IMR-90 (cell line): Measurements from ENCODE around the gene CHCHD1. TPM values are rescaled to one million over a fixed set of nuclear protein-coding genes. Genes with fewer than 3 reads are reported as not detected.

Experiments used
- ATAC-seq: fragments of 200-7000 bp; cut with Tn5 transposase; 2 replicates; pipeline ENCODE4 v1.9.1; 2020; ENCODE audit warnings: low read depth, mild to moderate bottlenecking, moderate library complexity
- BruUV-seq: library from RNA; stranded (reverse); fragments of 400-500 nt; replicated peaks from 2 replicates; lab custom pipeline; 2021; lab: Mats Ljungman, UMichigan
- CTCF ChIA-PET: fragments of 300-600 bp; formaldehyde crosslinking; extraction: SDS; loops from one replicate; lab custom pipeline; 2021; ENCODE audit warnings: antibody characterized with exemption; lab: Yijun Ruan, JAX
- POLR2A ChIA-PET: fragments of 300-600 bp; sonication (Branson Sonifier 250); formaldehyde crosslinking; loops from one replicate; lab custom pipeline; 2022; ENCODE audit warnings: antibody characterized with exemption; ENCODE audit not compliant: unreplicated experiment; lab: Charles Lee
- DNase-seq: peaks from one replicate; pipeline ENCODE4 v3.0.0; 2013
- H2AFZ ChIP-seq: replicated peaks from 2 replicates; pipeline ENCODE3; 2013; ENCODE audit warnings: low read length, mild to moderate bottlenecking; ENCODE audit not compliant: poor library complexity
- H2AK5ac ChIP-seq: 2 replicates; pipeline ENCODE4 v1.6.1; 2013; ENCODE audit warnings: low read depth, low read length, inconsistent platforms
- H2AK9ac ChIP-seq: replicated peaks from 2 replicates; pipeline ENCODE3; 2013; ENCODE audit warnings: mild to moderate bottlenecking, low read depth, low read length, moderate library complexity; ENCODE audit not compliant: poor library complexity
- H2BK120ac ChIP-seq: 2 replicates; pipeline ENCODE4 v1.6.1; 2013; ENCODE audit warnings: low read depth, low read length, inconsistent platforms
- H2BK15ac ChIP-seq: 3 replicates; pipeline ENCODE4 v1.6.1; 2013; ENCODE audit warnings: low read depth, low read length, inconsistent platforms
- H2BK20ac ChIP-seq: 2 replicates; pipeline ENCODE4 v1.6.1; 2013; ENCODE audit warnings: low read depth, mild to moderate bottlenecking, inconsistent platforms, low read length, moderate library complexity
- H2BK5ac ChIP-seq: 2 replicates; pipeline ENCODE4 v1.6.1; 2013; ENCODE audit warnings: mild to moderate bottlenecking, low read depth, low read length, inconsistent platforms; ENCODE audit not compliant: poor library complexity, severe bottlenecking
- H3K14ac ChIP-seq: replicated peaks from 2 replicates; pipeline ENCODE4 v1.6.1; 2013; ENCODE audit warnings: low read depth, low read length, inconsistent platforms
- H3K18ac ChIP-seq: 2 replicates; pipeline ENCODE4 v1.6.1; 2013; ENCODE audit warnings: low read depth, low read length, control low read depth
- H3K23ac ChIP-seq: 2 replicates; pipeline ENCODE4 v1.6.1; 2013; ENCODE audit warnings: low read depth, low read length, inconsistent platforms
- H3K27ac ChIP-seq: 2 replicates; pipeline ENCODE4 v1.5.1; 2013; ENCODE audit warnings: mild to moderate bottlenecking, control low read depth, low read length; ENCODE audit not compliant: insufficient read depth
- H3K27me3 ChIP-seq: 2 replicates; pipeline ENCODE4 v1.6.1; 2013; ENCODE audit warnings: low read length; ENCODE audit not compliant: control insufficient read depth, insufficient read depth
- H3K36me3 ChIP-seq: 2 replicates; pipeline ENCODE4 v1.6.1; 2013; ENCODE audit warnings: low read length, mixed read lengths; ENCODE audit not compliant: control insufficient read depth, insufficient read depth
- H3K4ac ChIP-seq: 2 replicates; pipeline ENCODE4 v1.6.1; 2013; ENCODE audit warnings: low read depth, low read length, inconsistent platforms
- H3K4me1 ChIP-seq: 2 replicates; pipeline ENCODE4 v1.6.1; 2013; ENCODE audit warnings: low read length, mixed read lengths; ENCODE audit not compliant: control insufficient read depth, insufficient read depth
- H3K4me2 ChIP-seq: 2 replicates; pipeline ENCODE4 v1.6.1; 2013; ENCODE audit warnings: low read depth, mild to moderate bottlenecking, control low read depth, low read length, moderate library complexity
- H3K4me3 ChIP-seq: 2 replicates; pipeline ENCODE4 v1.5.1; 2013; ENCODE audit warnings: low read depth, mild to moderate bottlenecking, control low read depth, low read length, moderate library complexity; ENCODE audit not compliant: insufficient read depth
- H3K56ac ChIP-seq: 2 replicates; pipeline ENCODE4 v1.6.1; 2013; ENCODE audit warnings: low read length, inconsistent platforms; ENCODE audit not compliant: insufficient read depth; ENCODE audit errors: extremely low read depth
- H3K79me1 ChIP-seq, 2 experiments: 2 replicates each; pipeline ENCODE4 v1.6.1; 2013; ENCODE audit warnings: low read length in 2 of 2, inconsistent platforms in 1 of 2, low read depth in 1 of 2
- H3K9ac ChIP-seq: 2 replicates; pipeline ENCODE4 v1.6.1; 2013; ENCODE audit warnings: low read depth, low read length, control low read depth
- H3K9me1 ChIP-seq: 2 replicates; pipeline ENCODE4 v1.6.1; 2013; ENCODE audit warnings: low read length, inconsistent platforms; ENCODE audit not compliant: insufficient read depth
- H3K9me3 ChIP-seq: 2 replicates; pipeline ENCODE4 v1.6.1; 2013; ENCODE audit warnings: low read length; ENCODE audit not compliant: control insufficient read depth, insufficient read depth
- H4K20me1 ChIP-seq: 2 replicates; pipeline ENCODE4 v1.6.1; 2013; ENCODE audit warnings: low read length, inconsistent platforms; ENCODE audit not compliant: insufficient read depth
- H4K5ac ChIP-seq: 2 replicates; pipeline ENCODE4 v1.6.1; 2013; ENCODE audit warnings: mild to moderate bottlenecking, low read depth, low read length, control low read depth
- H4K8ac ChIP-seq, 2 experiments: 2 replicates each; pipeline ENCODE4 v1.6.1; 2013; ENCODE audit warnings: low read depth in 2 of 2, low read length in 2 of 2, control low read depth in 1 of 2, inconsistent platforms in 1 of 2
- H4K91ac ChIP-seq: 2 replicates; pipeline ENCODE4 v1.6.1; 2013; ENCODE audit warnings: low read depth, low read length, inconsistent platforms; ENCODE audit not compliant: insufficient read depth
- BHLHE40 ChIP-seq: fragments of 150-350 bp; IDR thresholded peaks from 2 replicates; pipeline ENCODE4 v1.6.1; 2016; ENCODE audit warnings: mild to moderate bottlenecking, low read depth, low read length
- CEBPB ChIP-seq: IDR thresholded peaks from 2 replicates; pipeline ENCODE4 v1.6.1; 2012; ENCODE audit warnings: low read depth, low read length, improper control_type of control experiment
- CHD1 ChIP-seq: IDR thresholded peaks from 2 replicates; pipeline ENCODE4 v1.6.1; 2012; ENCODE audit warnings: low read depth, low read length, improper control_type of control experiment
- CTCF ChIP-seq: conservative IDR thresholded peaks from 2 replicates; pipeline ENCODE4 v1.5.1; 2012; ENCODE audit warnings: mild to moderate bottlenecking, low read depth, low read length, improper control_type of control experiment
- ELK1 ChIP-seq: fragments of 150-350 bp; IDR thresholded peaks from 2 replicates; pipeline ENCODE4 v1.6.1; 2016; ENCODE audit warnings: low read depth, mild to moderate bottlenecking, low read length, moderate library complexity, borderline replicate concordance
- FOS ChIP-seq: fragments of 150-350 bp; IDR thresholded peaks from 2 replicates; pipeline ENCODE4 v1.6.1; 2016; ENCODE audit warnings: low read depth, low read length
- MAFK ChIP-seq: IDR thresholded peaks from 2 replicates; pipeline ENCODE4 v1.6.1; 2012; ENCODE audit warnings: low read depth, low read length, improper control_type of control experiment
- MAZ ChIP-seq: IDR thresholded peaks from 2 replicates; pipeline ENCODE4 v1.6.1; 2012; ENCODE audit warnings: low read depth, mild to moderate bottlenecking, low read length, improper control_type of control experiment, moderate library complexity, borderline replicate concordance
- MXI1 ChIP-seq: IDR thresholded peaks from 2 replicates; pipeline ENCODE4 v1.6.1; 2012; ENCODE audit warnings: low read depth, mild to moderate bottlenecking, low read length, moderate library complexity, borderline replicate concordance
- NFE2L2 ChIP-seq: fragments of 150-350 bp; IDR thresholded peaks from 2 replicates; pipeline ENCODE4 v1.6.1; 2016; ENCODE audit warnings: low read depth, mild to moderate bottlenecking, low read length
- POLR2A ChIP-seq: IDR thresholded peaks from 2 replicates; pipeline ENCODE4 v1.6.1; 2012; ENCODE audit warnings: mild to moderate bottlenecking, low read depth, low read length
- RAD21 ChIP-seq: IDR thresholded peaks from 2 replicates; pipeline ENCODE4 v1.6.1; 2012; ENCODE audit warnings: low read length, improper control_type of control experiment
- RCOR1 ChIP-seq: IDR thresholded peaks from 2 replicates; pipeline ENCODE4 v1.6.1; 2012; ENCODE audit warnings: mild to moderate bottlenecking, low read length, improper control_type of control experiment; ENCODE audit not compliant: insufficient replicate concordance
- RFX5 ChIP-seq: IDR thresholded peaks from 2 replicates; pipeline ENCODE4 v1.8.0; 2012; ENCODE audit warnings: low read depth, mild to moderate bottlenecking, low read length, moderate library complexity
- SMC3 ChIP-seq: fragments of 150-350 bp; IDR thresholded peaks from 2 replicates; pipeline ENCODE4 v1.6.1; 2016; ENCODE audit warnings: low read depth, mild to moderate bottlenecking, antibody characterized with exemption, low read length, moderate library complexity
- USF2 ChIP-seq: fragments of 150-350 bp; IDR thresholded peaks from 2 replicates; pipeline ENCODE4 v1.6.1; 2017; ENCODE audit warnings: mild to moderate bottlenecking, antibody characterized with exemption, low read length, low read depth
- WGBS, 2 experiments: methylation state at CpG; one replicate each; pipeline versions ENCODE4 v1.1.5 to v1.1.7; 2013; ENCODE audit warnings: missing lambda C conversion rate in 2 of 2; ENCODE audit not compliant: insufficient read length in 1 of 2; ENCODE audit errors: extremely low coverage in 2 of 2; 5-methylcytosine and 5-hydroxymethylcytosine counted together
- dilution Hi-C: fragments of 300-500 bp; cut with HindIII; formaldehyde crosslinking; loops from one replicate; pipeline ENCODE4 v1.14.3; 2018; ENCODE audit warnings: low sequenced_read_pairs; ENCODE audit not compliant: unreplicated experiment
- in situ Hi-C: fragments of 300-500 bp; cut with MboI; formaldehyde crosslinking; loops from 3 replicates; pipeline ENCODE4 v1.14.3; 2019; ENCODE audit warnings: low sequenced_read_pairs, inconsistent platforms, mixed read lengths
- intact Hi-C: fragments of 100-400 bp; cut with micrococcal nuclease; formaldehyde crosslinking; loops from 2 replicates; pipeline ENCODE4 v1.10.0; 2022
- polyA plus RNA-seq, 3 experiments: library from polyadenylated mRNA; depleted of rRNA; stranded (reverse); fragments of >200 nt; gene quantifications; 2 replicates each; pipeline ENCODE4 v1.2.3, GENCODE V29; 2012; ENCODE audit warnings: low replicate concordance in 1 of 3
- total RNA-seq: library from RNA; depleted of rRNA; stranded (reverse); fragments of >200 nt; gene quantifications from 2 replicates; pipeline ENCODE4 v1.2.3, GENCODE V29; 2012

Gene CHCHD1
- total and polyA plus RNA-seq, 2 of the 4 experiments (the other 2 are of a cell fraction), result 11.5 to 21.0 TPM

GRCh38 chr10:73809061-73809818, 27.4 kb downstream of the CHCHD1 start:
- Histone ChIP-seq H3K9me3 (no peaks in the 10 kb centered on the region), H3K79me1 (peaks cover 14 to 47% of the 10 kb centered on the region in 2 experiments), H3K27ac (no peak overlapping the region), H3K4me2 (no peak overlapping the region), H3K56ac (no peak overlapping the region), H4K20me1 (no peaks in the 10 kb centered on the region), H3K23ac (no peak overlapping the region), H2BK120ac (no peak overlapping the region), H3K18ac (no peak overlapping the region), H3K4ac (no peak overlapping the region), H3K9ac (no peak overlapping the region; the same call in 1 of the 2 replicates), H3K36me3 (peaks cover 42% of the 10 kb centered on the region), H2AK5ac (no peak overlapping the region), H3K9me1 (peaks cover 16% of the 10 kb centered on the region), H4K5ac (no peak overlapping the region), H3K4me3 (no peak overlapping the region), H3K4me1 (0 out of 2 replicates have a peak, but pooled peaks cover 2% of the 10 kb centered on the region), H2AK9ac (no peak overlapping the region), H4K8ac (no peak overlapping the region), H4K91ac (no peak overlapping the region), H3K14ac (no peak overlapping the region), H2AFZ (no peak overlapping the region), H2BK5ac (no peak overlapping the region), H2BK20ac (no peak overlapping the region), H2BK15ac (no peak overlapping the region), H3K27me3 (no peaks in the 10 kb centered on the region)
- in situ Hi-C loops, result no loop called here
- intact Hi-C loops, result no loop called here
- TF ChIP-seq RCOR1, result no peak
- TF ChIP-seq MAFK, result no peak
- TF ChIP-seq SMC3, result no peak
- TF ChIP-seq RAD21, result no peak
- TF ChIP-seq FOS, result no peak
- TF ChIP-seq RFX5, result no peak
- TF ChIP-seq CEBPB, result no peak
- no peak for TF ChIP-seq MXI1
- no peak for TF ChIP-seq MAZ
- TF ChIP-seq POLR2A, result no peak
- no peak for TF ChIP-seq BHLHE40
- TF ChIP-seq CTCF, result no peak
- no peak for TF ChIP-seq NFE2L2
- TF ChIP-seq USF2, result no peak
- TF ChIP-seq ELK1, result no peak
- TF ChIP-seq CHD1, result no peak
- POLR2A ChIA-PET, result no interaction called here
- WGBS, 2 experiments, result no CpG with 5 or more reads among the region's 5 CpGs
- ATAC-seq (no peak), DNase-seq (peak; percentile 37)
- no TSS peak for BruUV-seq
- CTCF ChIA-PET, result no interaction called here
- dilution Hi-C loops, result no loop called here
